Heart right ventricle (tissue), 16 donors: ENCODE data around the gene IL22RA1. TPM values are rescaled to one million over a fixed set of nuclear protein-coding genes. Genes with fewer than 3 reads are reported as not detected.

ENCODE experiments used
- ATAC-seq, 8 donors: fragments of 200-7000 bp; cut with Tn5 transposase; one replicate each; pipeline ENCODE4 v1.9.1; 2020; ENCODE audit warnings: mild to moderate bottlenecking in 8 of 8, moderate library complexity in 8 of 8, moderate number of reproducible peaks in 1 of 8
- DNase-seq, 2 donors: peaks; one replicate each; pipeline ENCODE4 v3.0.0-alpha.2; 2020
- H3K27ac ChIP-seq, 10 donors: fragments of 200-600 bp; sonication (generic) in 2 of 10; one replicate each; pipeline versions ENCODE4 v1.5.0 to v1.8.0; 2020 to 2022; ENCODE audit warnings: mild to moderate bottlenecking in 3 of 10
- H3K27me3 ChIP-seq, 7 donors: fragments of 200-600 bp; one replicate each; pipeline ENCODE4 v1.8.0; 2021 to 2022; ENCODE audit warnings: mild to moderate bottlenecking in 2 of 7
- H3K36me3 ChIP-seq, 9 donors: fragments of 200-600 bp; sonication (generic) in 1 of 9; one replicate each; pipeline versions ENCODE4 v1.5.0 to v1.8.0; 2020 to 2022; ENCODE audit warnings: mild to moderate bottlenecking in 2 of 9
- H3K4me1 ChIP-seq, 9 donors: fragments of 200-600 bp; sonication (generic) in 1 of 9; one replicate each; pipeline versions ENCODE4 v1.5.0 to v1.8.0; 2020 to 2022; ENCODE audit warnings: mild to moderate bottlenecking in 4 of 9
- H3K4me3 ChIP-seq, 10 donors: fragments of 200-600 bp; sonication (generic) in 2 of 10; one replicate each; pipeline versions ENCODE4 v1.5.0 to v1.8.0; 2020 to 2022; ENCODE audit warnings: mild to moderate bottlenecking in 7 of 10, moderate library complexity in 2 of 10
- H3K9me3 ChIP-seq, 11 donors: fragments of 200-600 bp in 10 of 11; sonication (generic) in 2 of 11; one replicate each; pipeline versions ENCODE4 v1.5.0 to v1.8.0; 2013 to 2022; ENCODE audit warnings: mild to moderate bottlenecking in 2 of 11, control low read depth in 1 of 11, moderate library complexity in 1 of 11
- WGBS, 2 donors: extraction: QIAGEN DNeasy Blood & Tissue Kit; methylation state at CpG; one replicate each; pipeline ENCODE4 v1.1.7; 2013; ENCODE audit warnings: inconsistent platforms in 1 of 2; 5-methylcytosine and 5-hydroxymethylcytosine counted together
- intact Hi-C, 10 donors: fragments of 100-400 bp; cut with DNase I; formaldehyde crosslinking; loops; one replicate each; pipeline versions ENCODE4 v1.11.1 to v1.14.2; 2022
- polyA plus RNA-seq, 2 donors: library from polyadenylated mRNA; stranded (reverse); fragments of 200-250 nt; gene quantifications; one replicate each; pipeline ENCODE4 v1.2.3, GENCODE V29; 2013
- total RNA-seq, 10 donors: library from RNA; stranded (reverse); fragmentation: NEBNext Ultra II Directional in 3 of 10; extraction: Animal tissue kit (Norgen Biotek cat#: 25700) in 3 of 10; gene quantifications; one replicate each; pipeline versions ENCODE4 v1.2.1 to v1.2.4, GENCODE V29; 2021 to 2023
- TF ChIP-seq, protein P1 (sequence below), 9 donors: fragments of 200-600 bp; sonication (generic) in 2 of 9; IDR thresholded peaks; one replicate each; pipeline versions ENCODE4 v1.5.0 to v1.8.0; 2021 to 2022; ENCODE audit warnings: antibody characterized with exemption in 9 of 9, mild to moderate bottlenecking in 5 of 9, moderate library complexity in 1 of 9
- donor health status: Arrhythmogenic right ventricular cardiomyopathy.
- donor health status: ischemic (EF 13 %, LVEDD 7.1; RV severe dilation, severe dysfunction).
- donor health status: healthy with polysubstance abuse.
- donor health status: DM: no; HTN: yes; CAD: no.
- donor health status: DM: no; HTN: no; CAD: no.
- donor health status: ischemic (EF 25% LVEDD 6.9; RV normal size, moderate dysfunction).
- donor health status: ischemic (EF 25% LVEDD 5.7; RV mildly dilated, moderate dysfunction).
- donor health status: healthy.
- donor health status: DM: yes; HTN: yes; CAD: no.
- donor health status: Ischemic cardiomyopathy.
- donor health status: ischemic (EF 35%, LVEDD 5.7; RV mildly dilated, moderate dysfunction).
- donor health status: nonischemic (EF 11% LVEDD 7.7; RV severe dilation, severe dysfunction).
- donor health status: DM: yes; HTN: yes; CAD: no.
- donor health status: PGD.
- donor health status: ischemic (EF 29% LVEDD 5.4; RV normal size, mild dysfunction).
- donor health status: nonischemic (EF 23%, LVEDD 6.1; RV moderate dilation, normal function).

Gene IL22RA1
- total and polyA plus RNA-seq, 12 donors = 0.07 to 1.6 (median 0.29) TPM; not detected in 1

DNA sequence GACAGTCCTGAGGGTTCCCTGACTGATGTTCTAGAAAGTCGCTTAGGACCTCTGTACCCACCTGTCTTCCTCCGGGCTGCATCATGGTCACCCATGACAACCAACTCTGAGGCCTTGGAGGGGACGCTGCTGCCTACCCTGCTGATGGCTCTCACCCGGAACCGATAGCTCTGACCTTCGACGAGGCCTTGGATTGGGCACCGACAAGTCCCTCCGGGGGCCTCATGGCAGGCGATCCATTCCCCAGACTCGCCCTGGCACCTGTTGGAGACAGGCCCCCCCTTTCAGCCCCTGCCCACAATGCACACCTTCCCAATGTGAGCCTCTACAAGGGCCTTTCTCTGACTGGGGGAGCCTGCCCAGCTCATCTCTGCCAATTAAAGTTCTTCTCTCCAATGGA is 52.2 kb downstream of the IL22RA1 start:
- peak in 3 of 8 donors; percentile 2 to 5 (median 3) for ATAC-seq
- intact Hi-C loops = no loop called here
- TF ChIP-seq, protein P1, sequence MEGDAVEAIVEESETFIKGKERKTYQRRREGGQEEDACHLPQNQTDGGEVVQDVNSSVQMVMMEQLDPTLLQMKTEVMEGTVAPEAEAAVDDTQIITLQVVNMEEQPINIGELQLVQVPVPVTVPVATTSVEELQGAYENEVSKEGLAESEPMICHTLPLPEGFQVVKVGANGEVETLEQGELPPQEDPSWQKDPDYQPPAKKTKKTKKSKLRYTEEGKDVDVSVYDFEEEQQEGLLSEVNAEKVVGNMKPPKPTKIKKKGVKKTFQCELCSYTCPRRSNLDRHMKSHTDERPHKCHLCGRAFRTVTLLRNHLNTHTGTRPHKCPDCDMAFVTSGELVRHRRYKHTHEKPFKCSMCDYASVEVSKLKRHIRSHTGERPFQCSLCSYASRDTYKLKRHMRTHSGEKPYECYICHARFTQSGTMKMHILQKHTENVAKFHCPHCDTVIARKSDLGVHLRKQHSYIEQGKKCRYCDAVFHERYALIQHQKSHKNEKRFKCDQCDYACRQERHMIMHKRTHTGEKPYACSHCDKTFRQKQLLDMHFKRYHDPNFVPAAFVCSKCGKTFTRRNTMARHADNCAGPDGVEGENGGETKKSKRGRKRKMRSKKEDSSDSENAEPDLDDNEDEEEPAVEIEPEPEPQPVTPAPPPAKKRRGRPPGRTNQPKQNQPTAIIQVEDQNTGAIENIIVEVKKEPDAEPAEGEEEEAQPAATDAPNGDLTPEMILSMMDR (IDR thresholded peaks at IDR 0.05) = no peak
- Histone ChIP-seq H3K4me3 (no peak overlapping the region), H3K9me3 (no peaks in the 10 kb centered on the region), H3K27ac (peak overlapping the region in 7 of 10 donors; percentile 9 to 53 (median 47)), H3K27me3 (no peaks in the 10 kb centered on the region), H3K36me3 (peaks cover 0 to 83% (median 3%) of the 10 kb centered on the region in 9 donors), H3K4me1 (peaks cover 0 to 29% (median 8%) of the 10 kb centered on the region in 9 donors)
- no peak for DNase-seq
- WGBS, 2 donors = 91 to 92% methylated on average over 11 of the region's 11 CpGs

DNA sequence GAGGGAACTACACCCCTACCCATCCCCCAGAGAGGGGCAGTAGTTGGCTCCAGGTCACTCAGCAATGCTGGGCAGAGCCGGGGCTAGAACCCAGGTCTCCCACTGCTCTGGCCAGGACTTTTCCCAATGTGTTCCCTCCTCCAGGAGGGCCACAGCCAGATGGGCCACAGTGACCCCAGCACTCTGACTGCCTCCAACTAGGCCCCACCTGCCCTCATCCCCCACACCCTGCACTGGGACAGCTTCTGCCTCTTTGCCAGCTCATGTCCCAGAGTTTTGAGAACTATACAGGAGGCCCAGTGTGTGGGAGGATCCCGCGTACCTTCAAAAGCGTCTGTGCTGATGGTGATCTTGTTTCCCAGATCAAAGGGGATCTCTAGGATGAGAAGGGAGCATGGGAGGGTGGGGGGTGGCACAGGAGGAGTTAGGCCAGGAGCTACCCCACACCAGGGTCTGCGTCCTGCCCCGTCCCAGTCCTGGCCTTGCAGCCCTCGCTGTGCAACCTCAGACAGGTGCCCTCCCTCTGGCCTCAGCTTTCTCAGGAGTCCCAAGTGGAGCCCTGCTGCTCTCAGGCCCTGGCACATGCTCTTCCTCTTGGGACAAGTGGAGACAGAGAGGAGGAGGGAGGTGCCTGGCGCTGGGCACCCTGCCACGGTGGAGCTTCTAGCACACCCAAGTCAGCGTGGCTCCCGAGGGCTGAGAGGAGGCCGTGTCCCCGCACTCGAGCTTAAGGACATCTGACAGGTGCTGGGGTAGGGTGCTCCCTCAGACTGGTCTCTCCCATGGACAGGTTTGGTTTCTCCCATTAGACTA is 53.0 kb downstream of the IL22RA1 start:
- Histone ChIP-seq H3K27me3 (no peaks in the 10 kb centered on the region), H3K36me3 (peaks cover 0 to 86% (median 3%) of the 10 kb centered on the region in 9 donors), H3K4me1 (peaks cover 0 to 21% (median 4%) of the 10 kb centered on the region in 9 donors), H3K4me3 (no peak overlapping the region), H3K27ac (peak overlapping the region in 8 of 10 donors; percentile 7 to 53 (median 40)), H3K9me3 (no peaks in the 10 kb centered on the region)
- DNase-seq (peak; percentile 66 to 78), ATAC-seq (peak; percentile 49 to 82 (median 70))
- intact Hi-C loops = no loop called here
- TF ChIP-seq, protein P1 (IDR thresholded peaks at IDR 0.05) = no peak
- 49 to 61% methylated on average over 14 of the region's 14 CpGs for WGBS, 2 donors

DNA sequence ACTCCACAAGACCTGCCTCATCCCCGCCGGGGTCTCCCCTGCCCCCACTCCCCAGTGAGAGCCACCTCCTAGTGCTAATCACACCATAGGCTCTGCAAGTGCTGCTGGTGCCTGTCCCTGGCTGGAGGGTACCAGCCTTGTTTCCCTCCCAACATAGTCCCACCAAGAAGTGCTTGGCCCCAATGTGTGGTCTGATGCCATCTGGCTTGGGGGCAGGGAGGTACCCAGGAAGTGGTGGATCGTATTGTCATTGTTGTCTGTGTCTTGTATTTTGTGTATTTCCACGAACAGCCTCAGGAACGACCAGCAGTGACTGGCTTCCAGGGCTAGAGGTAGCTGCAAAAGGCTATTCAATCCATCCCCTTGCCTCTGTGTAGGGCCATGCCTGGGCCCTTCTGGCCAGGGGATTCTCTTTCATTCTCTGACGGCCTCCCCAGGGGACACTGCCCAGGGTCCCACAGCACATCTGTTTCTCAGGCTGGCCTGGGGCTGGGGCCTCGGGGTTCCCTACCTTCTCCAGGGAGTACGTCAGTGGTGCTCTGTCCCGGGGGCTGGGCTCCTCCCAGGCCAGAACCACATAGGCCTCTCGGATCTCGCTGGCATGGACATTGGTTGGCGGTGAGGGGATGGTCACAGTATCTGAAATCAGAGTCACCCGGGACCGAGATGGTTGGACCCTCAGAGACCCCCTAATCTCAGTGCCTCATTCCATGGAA is 53.8 kb downstream of the IL22RA1 start:
- Histone ChIP-seq H3K27me3 (no peaks in the 10 kb centered on the region), H3K27ac (peak overlapping the region in 7 of 10 donors; percentile 27 to 53 (median 39)), H3K4me1 (peaks cover 0 to 19% (median 4%) of the 10 kb centered on the region in 9 donors), H3K4me3 (no peak overlapping the region), H3K36me3 (peaks cover 0 to 85% (median 3%) of the 10 kb centered on the region in 9 donors), H3K9me3 (no peaks in the 10 kb centered on the region)
- WGBS, 2 donors = 75 to 83% methylated on average over 14 of the region's 14 CpGs
- ATAC-seq = peak in 1 of 8 donors; percentile 1
- TF ChIP-seq, protein P1 (IDR thresholded peaks at IDR 0.05) = no peak
- intact Hi-C loops = no loop called here
- no peak for DNase-seq

DNA sequence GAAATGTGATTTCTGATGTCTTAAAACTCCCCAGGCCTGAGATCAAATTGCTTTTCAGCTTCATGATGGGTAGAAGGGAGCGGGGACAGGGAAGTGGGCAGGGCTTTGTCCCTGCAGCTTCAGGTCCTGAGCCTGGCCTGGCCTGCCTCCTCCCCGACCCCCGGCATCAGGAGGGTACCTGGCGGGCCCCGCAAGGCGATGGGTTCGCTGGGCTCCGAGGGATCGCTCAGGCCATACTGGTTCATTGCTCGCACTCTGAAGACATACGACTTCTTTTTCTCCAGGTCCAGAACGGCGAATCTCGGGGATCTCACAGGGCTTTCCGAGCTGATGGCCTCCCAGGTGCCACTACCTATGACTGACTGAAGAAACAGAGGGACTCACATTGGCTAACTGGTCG is 56.5 kb downstream of the IL22RA1 start:
- H3K36me3 ChIP-seq = peaks cover 0 to 86% (median 3%) of the 10 kb centered on the region in 9 donors
- no peak for DNase-seq

More for the DNA sequence above, 56.5 kb downstream of the IL22RA1 start:
- no peak overlapping the region for H3K4me3 ChIP-seq
- peaks cover 0 to 29% (median 4%) of the 10 kb centered on the region in 9 donors for H3K4me1 ChIP-seq
- no peak for ATAC-seq
- TF ChIP-seq, protein P1 (IDR thresholded peaks at IDR 0.05) = no peak
- H3K27ac ChIP-seq = no peak overlapping the region
- no peaks in the 10 kb centered on the region for H3K27me3 ChIP-seq
- intact Hi-C loops = no loop called here
- no peaks in the 10 kb centered on the region for H3K9me3 ChIP-seq
- WGBS, 2 donors = 94 to 95% methylated on average over 16 of the region's 16 CpGs
